22Rv1 (cell line): ENCODE data around the gene PPP2R3A.

Experiments
- ZFX ChIP-seq: fragments of 450-650 bp; IDR thresholded peaks from 2 replicates; pipeline ENCODE4 v1.6.1; 2017; ENCODE audit warnings: antibody characterized with exemption, borderline replicate concordance
- TF ChIP-seq, protein P1 (sequence below): fragments of 450-650 bp; IDR thresholded peaks from 2 replicates; pipeline ENCODE4 v1.5.1; 2017; ENCODE audit warnings: mild to moderate bottlenecking

DNA sequence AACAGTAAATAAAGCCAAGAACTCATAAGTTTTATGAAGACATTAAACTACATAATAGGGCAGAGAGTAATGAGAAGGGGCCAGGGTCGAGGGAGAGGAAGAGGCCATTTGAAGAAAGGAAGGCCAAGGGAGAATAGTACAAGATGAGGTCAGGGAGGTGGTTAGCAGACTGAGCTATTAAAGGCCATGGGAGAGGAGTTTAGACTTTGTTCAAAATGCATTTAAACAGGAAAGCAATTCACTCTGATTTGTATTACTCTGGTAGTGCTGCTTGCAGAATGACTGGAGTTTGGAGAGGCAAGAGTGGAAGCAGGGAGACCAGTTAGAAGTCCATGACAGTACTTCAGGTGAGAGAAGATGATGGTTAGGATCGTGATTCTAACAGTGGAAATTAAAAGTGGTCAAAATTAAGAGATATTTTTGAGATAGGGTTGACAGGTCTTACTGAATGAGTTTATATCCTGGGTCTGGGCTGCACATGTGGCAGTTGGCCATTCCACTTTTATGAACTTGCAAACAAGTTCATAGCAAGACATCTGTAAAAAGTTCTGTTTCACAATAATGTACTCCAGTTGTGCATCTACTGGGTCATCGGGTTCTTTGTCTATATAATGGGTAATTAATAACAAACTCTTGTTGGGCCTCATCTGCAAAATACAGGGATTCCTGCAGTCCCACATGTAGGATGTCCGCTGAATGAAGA, 16.3 kb downstream of the PPP2R3A start:
- TF ChIP-seq, protein P1, sequence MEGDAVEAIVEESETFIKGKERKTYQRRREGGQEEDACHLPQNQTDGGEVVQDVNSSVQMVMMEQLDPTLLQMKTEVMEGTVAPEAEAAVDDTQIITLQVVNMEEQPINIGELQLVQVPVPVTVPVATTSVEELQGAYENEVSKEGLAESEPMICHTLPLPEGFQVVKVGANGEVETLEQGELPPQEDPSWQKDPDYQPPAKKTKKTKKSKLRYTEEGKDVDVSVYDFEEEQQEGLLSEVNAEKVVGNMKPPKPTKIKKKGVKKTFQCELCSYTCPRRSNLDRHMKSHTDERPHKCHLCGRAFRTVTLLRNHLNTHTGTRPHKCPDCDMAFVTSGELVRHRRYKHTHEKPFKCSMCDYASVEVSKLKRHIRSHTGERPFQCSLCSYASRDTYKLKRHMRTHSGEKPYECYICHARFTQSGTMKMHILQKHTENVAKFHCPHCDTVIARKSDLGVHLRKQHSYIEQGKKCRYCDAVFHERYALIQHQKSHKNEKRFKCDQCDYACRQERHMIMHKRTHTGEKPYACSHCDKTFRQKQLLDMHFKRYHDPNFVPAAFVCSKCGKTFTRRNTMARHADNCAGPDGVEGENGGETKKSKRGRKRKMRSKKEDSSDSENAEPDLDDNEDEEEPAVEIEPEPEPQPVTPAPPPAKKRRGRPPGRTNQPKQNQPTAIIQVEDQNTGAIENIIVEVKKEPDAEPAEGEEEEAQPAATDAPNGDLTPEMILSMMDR = no peak
- TF ChIP-seq ZFX = no peak
